ENCODE results near the gene TDG.

The TDG gene

GRCh38 chr12:103965590-103966504, at the start of gene TDG:
Gene TDG (plus strand): TSS chr12:103965872. CDS start chr12:103966038, 166 bp downstream.
- peak; percentile 96 to 97 for DNase-seq

- no peak for DNase-seq
These were observed 47.8 kb upstream of the TDG start for GRCh38 chr12:103917873-103918272.

- DNase-seq: peak in 1 of 2 experiments; percentile 21
These were observed 40.7 kb upstream of the TDG start for GRCh38 chr12:103924761-103925641.

DNA sequence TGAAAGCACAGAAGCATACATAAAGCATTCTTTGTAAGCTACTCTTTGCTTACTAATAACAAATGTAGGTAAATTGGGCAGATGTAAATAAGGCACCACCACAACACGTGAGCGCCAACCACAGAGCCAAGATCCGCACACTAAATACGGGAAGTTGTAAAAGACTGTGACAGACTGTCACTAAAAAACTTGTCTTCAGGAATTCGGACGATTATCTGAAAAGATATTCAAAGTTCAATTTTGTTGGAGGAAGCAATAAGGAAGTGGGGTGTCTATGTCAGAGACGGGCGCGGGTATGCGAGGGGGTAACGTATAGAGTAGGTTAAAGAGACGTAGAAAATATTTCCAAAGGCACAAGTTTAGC, 37.0 kb upstream of the TDG start:
- peak; percentile 7 to 21 for DNase-seq

DNA sequence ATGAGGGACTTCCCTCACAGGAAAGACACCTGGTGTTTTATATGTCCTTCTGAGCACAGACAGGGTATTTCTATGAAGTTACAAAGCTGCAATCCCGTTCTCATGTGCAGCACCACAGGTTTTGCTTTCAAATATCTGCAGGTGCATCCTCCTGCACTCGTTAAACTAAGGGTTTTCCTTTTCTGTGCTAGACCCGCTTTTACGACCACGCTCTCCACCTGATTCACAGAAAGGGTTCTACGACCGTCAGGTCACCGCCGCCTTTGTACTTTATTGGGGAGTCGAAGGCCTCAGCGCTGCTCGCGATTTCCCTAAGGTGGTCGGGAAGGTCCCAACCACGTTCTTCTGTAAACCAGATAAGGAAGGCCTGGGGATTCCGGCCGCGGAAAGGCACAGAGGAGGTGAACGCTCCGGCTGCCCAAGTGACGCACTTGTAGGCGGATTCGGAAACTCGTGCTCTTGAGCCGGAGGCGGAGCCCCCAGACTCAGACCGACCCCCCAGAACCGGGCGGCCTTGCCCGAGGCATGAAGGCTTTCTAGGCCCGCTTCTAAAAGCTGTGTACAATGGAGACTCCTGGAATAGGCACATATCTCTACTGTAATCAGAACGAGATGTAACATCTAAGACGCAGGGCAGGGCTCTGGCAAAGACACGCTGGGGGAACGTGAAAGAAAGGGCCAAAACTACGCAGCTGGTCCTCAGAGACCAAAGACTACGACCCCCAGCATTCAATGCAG, 36.5 kb upstream of the TDG start:
- DNase-seq: peak; percentile 77 to 78

DNA sequence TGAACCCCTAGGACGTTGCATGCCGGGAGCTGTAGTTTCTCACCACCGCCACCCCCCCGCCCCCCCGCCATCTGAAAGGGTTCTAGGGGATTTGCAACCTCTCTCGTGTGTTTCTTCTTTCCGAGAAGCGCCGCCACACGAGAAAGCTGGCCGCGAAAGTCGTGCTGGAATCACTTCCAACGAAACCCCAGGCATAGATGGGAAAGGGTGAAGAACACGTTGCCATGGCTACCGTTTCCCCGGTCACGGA, 36.0 kb upstream of the TDG start:
- DNase-seq: no peak

- DNase-seq: peak; percentile 99 to 100
These were observed 35.5 kb upstream of the TDG start, which contains the start of gene HSP90B1 for GRCh38 chr12:103930034-103930786. Gene HSP90B1 (plus strand): TSS chr12:103930410. CDS start chr12:103930516, 106 bp downstream.

DNA sequence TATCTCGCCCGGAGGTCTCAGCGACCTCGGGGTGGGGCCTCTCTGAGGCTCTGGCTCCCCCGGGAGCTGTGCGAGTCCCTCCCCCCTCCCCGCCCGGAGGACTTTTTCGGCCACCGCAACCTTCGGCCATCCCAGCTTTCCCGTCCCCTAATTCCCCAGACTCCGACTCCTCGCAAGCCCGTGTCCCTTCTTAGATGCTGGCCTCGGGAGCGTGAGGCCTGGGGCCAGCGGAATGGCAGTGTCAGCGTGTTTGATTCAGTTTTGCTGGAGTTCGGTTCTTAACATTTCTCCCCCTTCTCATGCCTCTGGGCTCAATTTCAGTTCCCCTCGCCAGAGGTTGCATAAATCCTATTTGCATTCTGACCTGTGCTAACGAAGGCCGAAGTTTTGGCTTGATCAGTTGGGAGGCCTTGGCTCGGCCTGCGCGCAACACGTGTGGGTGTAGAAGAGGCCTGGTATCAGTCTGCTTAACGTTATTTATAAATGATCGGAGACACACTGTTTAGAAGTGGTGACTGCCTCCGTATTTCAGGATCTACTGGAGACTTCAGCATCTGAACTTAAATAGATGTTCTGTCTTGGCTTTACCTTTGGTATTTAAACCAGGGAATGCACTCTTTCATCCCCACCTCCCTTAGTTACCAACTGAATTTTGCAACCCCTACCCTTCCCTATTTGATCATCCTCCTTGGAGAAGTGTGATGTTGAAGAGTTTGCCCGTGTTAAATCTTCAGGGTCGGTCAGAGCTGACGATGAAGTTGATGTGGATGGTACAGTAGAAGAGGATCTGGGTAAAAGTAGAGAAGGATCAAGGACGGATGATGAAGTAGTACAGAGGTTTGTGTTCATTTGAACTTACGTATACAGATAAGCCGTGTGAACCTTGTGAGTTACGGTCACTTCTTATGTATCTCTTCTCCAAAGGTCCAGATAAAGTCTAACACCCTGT, 34.6 kb upstream of the TDG start:
- DNase-seq: peak in 1 of 2 experiments; percentile 28

DNA sequence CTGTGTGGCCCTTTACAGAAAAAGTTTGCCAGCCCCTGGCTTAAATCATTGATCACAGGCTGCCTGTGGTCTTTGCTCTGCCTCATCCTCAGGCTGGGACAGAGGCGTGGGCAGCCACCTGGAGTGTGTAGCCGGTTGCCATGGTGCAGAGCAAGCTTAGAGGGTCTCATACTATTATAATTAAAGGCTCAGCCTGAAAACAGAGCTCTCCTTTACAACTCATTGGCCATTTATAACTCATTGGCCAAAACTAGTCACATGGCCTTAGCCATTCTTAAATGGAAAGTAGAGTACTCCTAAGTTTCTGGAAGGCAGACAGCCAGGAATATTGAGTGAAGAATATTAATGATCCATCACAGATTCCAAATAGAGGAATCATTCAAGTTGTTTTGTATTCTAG, 32.4 kb upstream of the TDG start:
- DNase-seq: no peak

DNA sequence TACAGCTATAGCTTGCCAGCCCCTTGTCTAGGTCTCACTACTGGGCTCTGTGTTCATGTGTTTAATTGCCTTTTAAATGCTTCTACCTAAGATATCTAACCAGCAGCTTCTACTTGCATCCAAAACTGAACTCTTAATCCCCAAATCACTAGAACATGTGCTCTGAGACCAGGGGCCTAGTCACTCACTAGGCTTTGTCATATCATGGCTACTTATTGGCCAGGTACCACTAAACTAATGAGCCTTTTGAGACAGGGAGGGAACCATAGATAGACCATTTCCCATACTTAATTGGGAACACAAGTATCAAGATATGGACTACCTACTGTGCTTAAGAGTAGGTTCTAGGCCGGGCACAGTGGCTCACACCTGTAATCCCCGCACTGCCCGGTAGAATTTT, 29.0 kb upstream of the TDG start:
- DNase-seq: no peak

- DNase-seq: no peak
These were observed 20.7 kb upstream of the TDG start for GRCh38 chr12:103944964-103945363.

GRCh38 chr12:103947871-103948555, 17.7 kb upstream of the TDG start:
- no peak for DNase-seq

DNA sequence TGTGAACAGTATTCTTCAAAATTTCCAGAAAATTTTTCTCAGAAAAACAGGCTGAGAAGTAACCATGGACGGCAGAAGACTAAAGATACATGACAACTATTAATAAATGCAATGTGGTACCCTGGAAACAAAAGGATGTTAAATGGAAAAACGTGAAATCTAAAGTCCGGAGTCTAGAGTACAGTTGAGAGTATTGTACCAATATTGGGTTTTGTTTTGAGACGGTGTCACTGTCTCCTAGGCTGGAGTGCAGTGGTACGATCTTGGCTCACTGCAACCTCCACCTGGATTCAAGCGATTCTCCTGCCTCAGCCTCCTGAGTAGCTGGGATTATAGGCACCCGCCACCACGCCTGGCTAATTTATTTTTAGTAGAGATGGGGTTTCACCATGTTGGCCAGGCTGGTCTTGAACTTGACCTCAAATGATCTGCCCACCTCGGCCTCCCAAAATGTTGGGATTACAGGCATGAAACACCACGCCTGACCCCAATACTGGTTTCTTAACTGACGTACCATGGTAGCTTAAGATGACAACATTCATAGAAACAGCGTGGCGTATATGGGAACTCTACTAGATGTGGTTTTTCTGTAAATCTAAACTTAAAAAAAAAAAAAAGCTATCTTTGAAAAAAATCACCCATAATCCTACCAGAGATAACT, 16.8 kb upstream of the TDG start:
- no peak for DNase-seq

DNA sequence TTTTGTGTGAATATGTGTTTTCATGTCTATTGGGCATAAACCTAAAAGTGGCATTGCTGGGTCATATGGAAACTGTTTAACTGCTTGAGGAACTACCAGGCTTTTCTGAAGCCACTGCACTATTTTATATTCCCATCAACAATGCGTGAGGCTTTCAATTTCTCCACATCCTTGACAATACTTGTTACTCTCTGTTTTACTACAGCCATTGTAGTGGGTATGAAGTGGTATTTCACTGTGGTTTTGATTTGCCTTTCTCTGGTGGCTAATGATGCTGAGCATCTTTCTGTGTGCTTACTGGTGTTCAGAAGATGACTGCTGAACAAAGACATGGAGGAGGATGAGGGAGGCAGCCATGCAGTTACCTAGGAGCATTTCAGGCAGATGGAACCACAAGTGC, 13.2 kb upstream of the TDG start:
- DNase-seq: no peak

- no peak for DNase-seq
These were observed 9.7 kb upstream of the TDG start for GRCh38 chr12:103955811-103956508.

DNA sequence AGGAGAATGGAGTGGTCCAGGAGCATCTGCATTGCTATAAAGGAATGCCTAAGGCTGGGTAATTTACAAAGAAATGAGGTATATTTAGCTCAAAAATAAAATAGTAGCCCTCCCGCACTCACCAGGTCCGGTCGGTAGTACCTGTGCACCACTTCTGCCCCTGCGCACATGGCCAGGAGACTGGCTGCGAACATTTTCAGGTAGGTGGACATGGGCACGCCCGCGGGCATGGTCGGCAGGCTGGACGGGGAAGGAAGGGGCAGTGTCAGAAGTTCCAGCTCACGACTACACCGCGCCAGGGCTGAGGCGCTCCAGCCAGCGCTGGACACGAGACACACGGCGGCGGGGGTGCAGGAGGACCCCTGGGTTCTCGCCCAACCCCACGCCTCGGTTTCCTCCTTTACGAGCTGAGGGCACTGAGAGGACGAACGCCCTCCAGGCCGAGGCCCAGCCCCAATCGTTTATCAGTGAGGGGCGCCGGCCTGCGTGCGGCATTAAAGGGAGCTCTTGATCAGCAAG, 9.1 kb upstream of the TDG start:
- DNase-seq: no peak

- DNase-seq: no peak
These were observed 7.7 kb upstream of the TDG start for GRCh38 chr12:103957865-103958388.

GRCh38 chr12:103958621-103959020, 7.1 kb upstream of the TDG start:
- DNase-seq: no peak
